ENCODE measurements around the gene PTPRD. TPM values are rescaled to one million over a fixed set of nuclear protein-coding genes. Genes with fewer than 3 reads are reported as not detected.
A peak's percentile ranks its signal among the peaks of the same experiment; 100 is the strongest.

The PTPRD gene
- total RNA-seq, 1 donor from 2014 or later: 532 TPM

- Mint-ChIP-seq H3K27me3 (ENCODE audit: unreplicated experiment) (peaks cover 3% of the 10 kb centered on the region), H3K4me1 (ENCODE audit: low read depth, unreplicated experiment) (peaks cover 52% of the 10 kb centered on the region), H3K4me3 (ENCODE audit: unreplicated experiment) (peak overlapping the region; percentile 41), H3K9me3 (ENCODE audit: unreplicated experiment) (peaks cover 7% of the 10 kb centered on the region), H3K36me3 (ENCODE audit: unreplicated experiment) (no peaks in the 10 kb centered on the region), H3K27ac (ENCODE audit: unreplicated experiment) (peak overlapping the region; percentile 93)
- TF ChIP-seq, protein P1, sequence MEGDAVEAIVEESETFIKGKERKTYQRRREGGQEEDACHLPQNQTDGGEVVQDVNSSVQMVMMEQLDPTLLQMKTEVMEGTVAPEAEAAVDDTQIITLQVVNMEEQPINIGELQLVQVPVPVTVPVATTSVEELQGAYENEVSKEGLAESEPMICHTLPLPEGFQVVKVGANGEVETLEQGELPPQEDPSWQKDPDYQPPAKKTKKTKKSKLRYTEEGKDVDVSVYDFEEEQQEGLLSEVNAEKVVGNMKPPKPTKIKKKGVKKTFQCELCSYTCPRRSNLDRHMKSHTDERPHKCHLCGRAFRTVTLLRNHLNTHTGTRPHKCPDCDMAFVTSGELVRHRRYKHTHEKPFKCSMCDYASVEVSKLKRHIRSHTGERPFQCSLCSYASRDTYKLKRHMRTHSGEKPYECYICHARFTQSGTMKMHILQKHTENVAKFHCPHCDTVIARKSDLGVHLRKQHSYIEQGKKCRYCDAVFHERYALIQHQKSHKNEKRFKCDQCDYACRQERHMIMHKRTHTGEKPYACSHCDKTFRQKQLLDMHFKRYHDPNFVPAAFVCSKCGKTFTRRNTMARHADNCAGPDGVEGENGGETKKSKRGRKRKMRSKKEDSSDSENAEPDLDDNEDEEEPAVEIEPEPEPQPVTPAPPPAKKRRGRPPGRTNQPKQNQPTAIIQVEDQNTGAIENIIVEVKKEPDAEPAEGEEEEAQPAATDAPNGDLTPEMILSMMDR (IDR thresholded peaks at IDR 0.05; ENCODE audit: partially characterized antibody, unreplicated experiment): no peak
- no peak for DNase-seq
Observed at GRCh38 chr9:8732367-8733075, 1880.3 kb downstream of the PTPRD start.

DNA sequence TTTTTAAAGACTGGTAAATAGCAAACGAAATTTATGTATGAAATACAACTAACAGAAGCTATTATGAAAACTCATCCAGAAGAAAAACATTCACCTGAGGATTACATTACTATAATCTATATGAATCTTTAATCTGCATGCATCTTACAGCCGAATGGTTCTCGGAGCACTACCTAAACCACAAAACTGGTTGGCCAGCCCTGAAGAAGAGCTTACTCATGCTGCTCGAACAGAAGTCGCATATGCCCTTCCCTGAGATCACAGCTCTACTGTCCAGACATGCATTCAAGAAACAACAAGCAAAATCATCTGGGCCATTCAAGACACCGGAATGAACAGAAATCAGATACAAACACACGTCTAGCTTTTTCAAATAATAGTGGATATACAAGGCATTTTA is 1882.2 kb downstream of the PTPRD start:
- peaks cover 7% of the 10 kb centered on the region for H3K9me3 Mint-ChIP-seq (ENCODE audit: unreplicated experiment)
- H3K36me3 Mint-ChIP-seq (ENCODE audit: unreplicated experiment): no peaks in the 10 kb centered on the region
- H3K27me3 Mint-ChIP-seq (ENCODE audit: unreplicated experiment): peaks cover 4% of the 10 kb centered on the region
- no peak for DNase-seq
- peak overlapping the region; percentile 56 for H3K27ac Mint-ChIP-seq (ENCODE audit: unreplicated experiment)
- H3K4me1 Mint-ChIP-seq (ENCODE audit: low read depth, unreplicated experiment): peaks cover 44% of the 10 kb centered on the region
- H3K4me3 Mint-ChIP-seq (ENCODE audit: unreplicated experiment): no peak overlapping the region
- TF ChIP-seq, protein P1 (IDR thresholded peaks at IDR 0.05; ENCODE audit: partially characterized antibody, unreplicated experiment): no peak

GRCh38 chr9:8728910-8729309 is 1883.9 kb downstream of the PTPRD start:
- DNase-seq: no peak
- H3K36me3 Mint-ChIP-seq (ENCODE audit: unreplicated experiment): no peaks in the 10 kb centered on the region
- peaks cover 7% of the 10 kb centered on the region for H3K9me3 Mint-ChIP-seq (ENCODE audit: unreplicated experiment)
- TF ChIP-seq, protein P1 (IDR thresholded peaks at IDR 0.05; ENCODE audit: partially characterized antibody, unreplicated experiment): no peak
- H3K4me3 Mint-ChIP-seq (ENCODE audit: unreplicated experiment): no peak overlapping the region
- H3K27me3 Mint-ChIP-seq (ENCODE audit: unreplicated experiment): peaks cover 4% of the 10 kb centered on the region
- H3K27ac Mint-ChIP-seq (ENCODE audit: unreplicated experiment): no peak overlapping the region
- H3K4me1 Mint-ChIP-seq (ENCODE audit: low read depth, unreplicated experiment): peaks cover 37% of the 10 kb centered on the region

DNA sequence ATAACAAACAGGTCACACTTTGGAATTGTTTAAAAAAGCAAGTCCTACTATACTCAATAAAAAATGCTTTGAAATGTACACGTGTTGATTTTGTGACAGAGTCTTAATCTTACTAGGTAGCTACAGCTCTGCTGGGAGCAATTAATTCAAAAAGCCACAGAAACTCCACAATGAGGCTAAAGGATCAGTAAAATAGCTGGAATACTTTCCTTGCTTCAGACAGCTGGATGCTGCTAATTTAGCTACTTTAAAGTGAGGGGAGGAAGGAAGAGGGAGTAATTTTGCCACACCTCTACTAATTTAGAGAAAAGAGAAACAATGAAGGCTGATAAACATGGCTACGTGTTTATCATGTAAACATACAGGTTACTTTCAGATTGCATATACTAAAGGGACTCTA is 1885.6 kb downstream of the PTPRD start:
- Mint-ChIP-seq H3K27me3 (ENCODE audit: unreplicated experiment) (peaks cover 2% of the 10 kb centered on the region), H3K4me3 (ENCODE audit: unreplicated experiment) (no peak overlapping the region), H3K4me1 (ENCODE audit: low read depth, unreplicated experiment) (peaks cover 27% of the 10 kb centered on the region), H3K27ac (ENCODE audit: unreplicated experiment) (no peak overlapping the region), H3K36me3 (ENCODE audit: unreplicated experiment) (no peaks in the 10 kb centered on the region), H3K9me3 (ENCODE audit: unreplicated experiment) (peaks cover 6% of the 10 kb centered on the region)
- TF ChIP-seq, protein P1 (IDR thresholded peaks at IDR 0.05; ENCODE audit: partially characterized antibody, unreplicated experiment): no peak
- no peak for DNase-seq

GRCh38 chr9:8726692-8727091 is 1886.1 kb downstream of the PTPRD start:
- Mint-ChIP-seq H3K4me3 (ENCODE audit: unreplicated experiment) (no peak overlapping the region), H3K4me1 (ENCODE audit: low read depth, unreplicated experiment) (peaks cover 27% of the 10 kb centered on the region), H3K36me3 (ENCODE audit: unreplicated experiment) (no peaks in the 10 kb centered on the region), H3K9me3 (ENCODE audit: unreplicated experiment) (peaks cover 5% of the 10 kb centered on the region), H3K27me3 (ENCODE audit: unreplicated experiment) (peaks cover 2% of the 10 kb centered on the region), H3K27ac (ENCODE audit: unreplicated experiment) (no peak overlapping the region)
- TF ChIP-seq, protein P1 (IDR thresholded peaks at IDR 0.05; ENCODE audit: partially characterized antibody, unreplicated experiment): no peak
- no peak for DNase-seq
